Heart right ventricle (tissue), 16 donors: ENCODE measurements around the gene C20orf144. TPM values are rescaled to one million over a fixed set of nuclear protein-coding genes. Genes with fewer than 3 reads are reported as not detected.
"Not testable (repeated sequence)": the region's sequence is repeated elsewhere in the genome, so short reads cannot be mapped to it uniquely, and the experiment has no call there.

Experiments
- ATAC-seq, 8 donors: fragments of 200-7000 bp; cut with Tn5 transposase; one replicate each; pipeline ENCODE4 v1.9.1; 2020; ENCODE audit warnings: mild to moderate bottlenecking in 8 of 8, moderate library complexity in 8 of 8, moderate number of reproducible peaks in 1 of 8
- DNase-seq, 2 donors: peaks; one replicate each; pipeline ENCODE4 v3.0.0-alpha.2; 2020
- H3K27ac ChIP-seq, 10 donors: fragments of 200-600 bp; sonication (generic) in 2 of 10; one replicate each; pipeline versions ENCODE4 v1.5.0 to v1.8.0; 2020 to 2022; ENCODE audit warnings: mild to moderate bottlenecking in 3 of 10
- H3K27me3 ChIP-seq, 7 donors: fragments of 200-600 bp; one replicate each; pipeline ENCODE4 v1.8.0; 2021 to 2022; ENCODE audit warnings: mild to moderate bottlenecking in 2 of 7
- H3K36me3 ChIP-seq, 9 donors: fragments of 200-600 bp; sonication (generic) in 1 of 9; one replicate each; pipeline versions ENCODE4 v1.5.0 to v1.8.0; 2020 to 2022; ENCODE audit warnings: mild to moderate bottlenecking in 2 of 9
- H3K4me1 ChIP-seq, 9 donors: fragments of 200-600 bp; sonication (generic) in 1 of 9; one replicate each; pipeline versions ENCODE4 v1.5.0 to v1.8.0; 2020 to 2022; ENCODE audit warnings: mild to moderate bottlenecking in 4 of 9
- H3K4me3 ChIP-seq, 10 donors: fragments of 200-600 bp; sonication (generic) in 2 of 10; one replicate each; pipeline versions ENCODE4 v1.5.0 to v1.8.0; 2020 to 2022; ENCODE audit warnings: mild to moderate bottlenecking in 7 of 10, moderate library complexity in 2 of 10
- H3K9me3 ChIP-seq, 11 donors: fragments of 200-600 bp in 10 of 11; sonication (generic) in 2 of 11; one replicate each; pipeline versions ENCODE4 v1.5.0 to v1.8.0; 2013 to 2022; ENCODE audit warnings: mild to moderate bottlenecking in 2 of 11, control low read depth in 1 of 11, moderate library complexity in 1 of 11
- WGBS, 2 donors: extraction: QIAGEN DNeasy Blood & Tissue Kit; methylation state at CpG; one replicate each; pipeline ENCODE4 v1.1.7; 2013; ENCODE audit warnings: inconsistent platforms in 1 of 2; 5-methylcytosine and 5-hydroxymethylcytosine counted together
- intact Hi-C, 10 donors: fragments of 100-400 bp; cut with DNase I; formaldehyde crosslinking; loops; one replicate each; pipeline versions ENCODE4 v1.11.1 to v1.14.2; 2022
- polyA plus RNA-seq, 2 donors: library from polyadenylated mRNA; stranded (reverse); fragments of 200-250 nt; gene quantifications; one replicate each; pipeline ENCODE4 v1.2.3, GENCODE V29; 2013
- total RNA-seq, 10 donors: library from RNA; stranded (reverse); fragmentation: NEBNext Ultra II Directional in 3 of 10; extraction: Animal tissue kit (Norgen Biotek cat#: 25700) in 3 of 10; gene quantifications; one replicate each; pipeline versions ENCODE4 v1.2.1 to v1.2.4, GENCODE V29; 2021 to 2023
- TF ChIP-seq, protein P1 (sequence below), 9 donors: fragments of 200-600 bp; sonication (generic) in 2 of 9; IDR thresholded peaks; one replicate each; pipeline versions ENCODE4 v1.5.0 to v1.8.0; 2021 to 2022; ENCODE audit warnings: antibody characterized with exemption in 9 of 9, mild to moderate bottlenecking in 5 of 9, moderate library complexity in 1 of 9
- donor health status: Arrhythmogenic right ventricular cardiomyopathy.
- donor health status: ischemic (EF 13 %, LVEDD 7.1; RV severe dilation, severe dysfunction).
- donor health status: healthy with polysubstance abuse.
- donor health status: DM: no; HTN: yes; CAD: no.
- donor health status: DM: no; HTN: no; CAD: no.
- donor health status: ischemic (EF 25% LVEDD 6.9; RV normal size, moderate dysfunction).
- donor health status: ischemic (EF 25% LVEDD 5.7; RV mildly dilated, moderate dysfunction).
- donor health status: healthy.
- donor health status: DM: yes; HTN: yes; CAD: no.
- donor health status: Ischemic cardiomyopathy.
- donor health status: ischemic (EF 35%, LVEDD 5.7; RV mildly dilated, moderate dysfunction).
- donor health status: nonischemic (EF 11% LVEDD 7.7; RV severe dilation, severe dysfunction).
- donor health status: DM: yes; HTN: yes; CAD: no.
- donor health status: PGD.
- donor health status: ischemic (EF 29% LVEDD 5.4; RV normal size, mild dysfunction).
- donor health status: nonischemic (EF 23%, LVEDD 6.1; RV moderate dilation, normal function).

The C20orf144 gene
- total and polyA plus RNA-seq, 12 donors = 0.03 TPM; not detected in 11

- 85 to 90% methylated on average over 28 of the region's 28 CpGs for WGBS, 2 donors
- ATAC-seq (no peak), DNase-seq (no peak)
- Histone ChIP-seq H3K36me3 (peaks cover 5 to 70% (median 45%) of the 10 kb centered on the region in 9 donors), H3K4me3 (no peak overlapping the region), H3K27me3 (no peaks in the 10 kb centered on the region), H3K27ac (no peak overlapping the region), H3K4me1 (peaks cover 0 to 33% (median 25%) of the 10 kb centered on the region in 9 donors), H3K9me3 (no peaks in the 10 kb centered on the region)
- TF ChIP-seq, protein P1, sequence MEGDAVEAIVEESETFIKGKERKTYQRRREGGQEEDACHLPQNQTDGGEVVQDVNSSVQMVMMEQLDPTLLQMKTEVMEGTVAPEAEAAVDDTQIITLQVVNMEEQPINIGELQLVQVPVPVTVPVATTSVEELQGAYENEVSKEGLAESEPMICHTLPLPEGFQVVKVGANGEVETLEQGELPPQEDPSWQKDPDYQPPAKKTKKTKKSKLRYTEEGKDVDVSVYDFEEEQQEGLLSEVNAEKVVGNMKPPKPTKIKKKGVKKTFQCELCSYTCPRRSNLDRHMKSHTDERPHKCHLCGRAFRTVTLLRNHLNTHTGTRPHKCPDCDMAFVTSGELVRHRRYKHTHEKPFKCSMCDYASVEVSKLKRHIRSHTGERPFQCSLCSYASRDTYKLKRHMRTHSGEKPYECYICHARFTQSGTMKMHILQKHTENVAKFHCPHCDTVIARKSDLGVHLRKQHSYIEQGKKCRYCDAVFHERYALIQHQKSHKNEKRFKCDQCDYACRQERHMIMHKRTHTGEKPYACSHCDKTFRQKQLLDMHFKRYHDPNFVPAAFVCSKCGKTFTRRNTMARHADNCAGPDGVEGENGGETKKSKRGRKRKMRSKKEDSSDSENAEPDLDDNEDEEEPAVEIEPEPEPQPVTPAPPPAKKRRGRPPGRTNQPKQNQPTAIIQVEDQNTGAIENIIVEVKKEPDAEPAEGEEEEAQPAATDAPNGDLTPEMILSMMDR (IDR thresholded peaks at IDR 0.05) = no peak
- intact Hi-C loops = loop anchor here in 1 of 10 donors (5.0 kb wide), 1 partner anchor 187 kb away; no protein-coding TSS in a partner anchor
Observed at GRCh38 chr20:33644313-33645071, 17.6 kb upstream of the C20orf144 start.

- H3K36me3 ChIP-seq = peaks cover 5 to 65% (median 43%) of the 10 kb centered on the region in 9 donors
- H3K27me3 ChIP-seq = no peaks in the 10 kb centered on the region
- no peaks in the 10 kb centered on the region for H3K9me3 ChIP-seq
- H3K27ac ChIP-seq = no peak overlapping the region
- TF ChIP-seq, protein P1 (IDR thresholded peaks at IDR 0.05) = no peak
- WGBS, 2 donors = 78 to 79% methylated on average over 4 of the region's 4 CpGs
- H3K4me1 ChIP-seq = peaks cover 0 to 34% (median 28%) of the 10 kb centered on the region in 9 donors
- H3K4me3 ChIP-seq = no peak overlapping the region
- DNase-seq (no peak), ATAC-seq (no peak)
- intact Hi-C loops = loop anchor here in 1 of 10 donors (5.0 kb wide), 1 partner anchor 188 kb away; no protein-coding TSS in a partner anchor
Observed at GRCh38 chr20:33645072-33645358, 17.1 kb upstream of the C20orf144 start.

DNA sequence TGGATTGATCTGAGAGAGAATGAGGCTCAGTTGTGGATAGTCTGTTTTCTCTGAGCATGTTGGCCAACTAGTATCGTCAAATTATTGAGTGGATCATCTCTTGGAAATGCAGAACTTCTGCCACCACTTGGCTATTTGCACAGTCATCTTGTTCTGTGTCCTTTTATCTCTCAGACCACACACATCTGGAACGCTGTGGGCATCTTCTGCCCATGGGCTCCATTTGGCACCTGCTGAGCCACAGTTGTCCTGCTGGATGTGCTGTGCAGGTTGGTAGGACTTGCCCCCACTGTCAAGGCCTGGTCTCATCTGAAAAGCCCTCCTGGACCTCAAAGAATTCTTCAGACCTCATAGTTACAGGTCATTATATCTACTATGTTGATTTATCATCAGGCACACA is 16.7 kb upstream of the C20orf144 start:
- WGBS, 2 donors = 95% methylated on average over 2 of the region's 2 CpGs
- Histone ChIP-seq H3K36me3 (peaks cover 4 to 61% (median 39%) of the 10 kb centered on the region in 9 donors), H3K9me3 (no peaks in the 10 kb centered on the region), H3K27ac (no peak overlapping the region), H3K4me3 (no peak overlapping the region), H3K4me1 (peaks cover 0 to 34% (median 28%) of the 10 kb centered on the region in 9 donors), H3K27me3 (no peaks in the 10 kb centered on the region)
- ATAC-seq (no peak), DNase-seq (no peak)
- TF ChIP-seq, protein P1 (IDR thresholded peaks at IDR 0.05) = no peak
- intact Hi-C loops = loop anchor here in 1 of 10 donors (5.0 kb wide), 1 partner anchor 188 kb away; no protein-coding TSS in a partner anchor

GRCh38 chr20:33646191-33646590 is 15.9 kb upstream of the C20orf144 start:
- H3K4me3 ChIP-seq = no peak overlapping the region
- TF ChIP-seq, protein P1 (IDR thresholded peaks at IDR 0.05) = no peak
- no peaks in the 10 kb centered on the region for H3K27me3 ChIP-seq
- H3K36me3 ChIP-seq = peaks cover 0 to 53% (median 33%) of the 10 kb centered on the region in 9 donors
- DNase-seq (no peak), ATAC-seq (no peak)
- intact Hi-C loops = loop anchor here in 1 of 10 donors (5.0 kb wide), 1 partner anchor 189 kb away; no protein-coding TSS in a partner anchor
- H3K9me3 ChIP-seq = no peaks in the 10 kb centered on the region
- WGBS, 2 donors = 88 to 91% methylated on average over 5 of the region's 5 CpGs
- H3K27ac ChIP-seq = no peak overlapping the region
- peaks cover 0 to 34% (median 28%) of the 10 kb centered on the region in 9 donors for H3K4me1 ChIP-seq

- not testable (repeated sequence) for H3K9me3 ChIP-seq, DNase-seq, ATAC-seq, H3K27me3 ChIP-seq, H3K4me3 ChIP-seq
- H3K36me3 ChIP-seq = peaks cover 0 to 46% (median 27%) of the 10 kb centered on the region in 9 donors
- WGBS, 2 donors = 84% methylated on average over 14 of the region's 14 CpGs
- H3K4me1 ChIP-seq = peaks cover 0 to 34% (median 28%) of the 10 kb centered on the region in 9 donors
- peak overlapping the region in 1 of 10 donors; percentile 16 for H3K27ac ChIP-seq
- intact Hi-C loops = loop anchor here in 1 of 10 donors (5.0 kb wide), 1 partner anchor 190 kb away; no protein-coding TSS in a partner anchor
Observed at GRCh38 chr20:33646959-33647602, 15.0 kb upstream of the C20orf144 start.
